A172 (cell line): ENCODE data around the gene TPP1. TPM values are rescaled to one million over a fixed set of nuclear protein-coding genes. Genes with fewer than 3 reads are reported as not detected.
A peak's percentile ranks its signal among the peaks of the same experiment; 100 is the strongest.

Source experiments
- DNase-seq: peaks from one replicate; pipeline ENCODE4 v3.0.0-alpha.2; 2015; ENCODE audit warnings: low spot score
- total RNA-seq: library from RNA; depleted of rRNA; stranded (reverse); fragments of >200 nt; shearing (Covaris generic); gene quantifications from 2 replicates; pipeline ENCODE4 v1.2.3, GENCODE V29; 2014

TPP1 gene
- total RNA-seq, 1 experiment from 2014 or later = 31.7 TPM

- no peak for DNase-seq
These were observed 7.9 kb downstream of the TPP1 start for GRCh38 chr11:6611092-6611962.

- DNase-seq = no peak
These were observed 8.6 kb downstream of the TPP1 start for GRCh38 chr11:6610591-6610990.

- no peak for DNase-seq
These were observed 9.7 kb downstream of the TPP1 start for GRCh38 chr11:6609502-6610015.

DNA sequence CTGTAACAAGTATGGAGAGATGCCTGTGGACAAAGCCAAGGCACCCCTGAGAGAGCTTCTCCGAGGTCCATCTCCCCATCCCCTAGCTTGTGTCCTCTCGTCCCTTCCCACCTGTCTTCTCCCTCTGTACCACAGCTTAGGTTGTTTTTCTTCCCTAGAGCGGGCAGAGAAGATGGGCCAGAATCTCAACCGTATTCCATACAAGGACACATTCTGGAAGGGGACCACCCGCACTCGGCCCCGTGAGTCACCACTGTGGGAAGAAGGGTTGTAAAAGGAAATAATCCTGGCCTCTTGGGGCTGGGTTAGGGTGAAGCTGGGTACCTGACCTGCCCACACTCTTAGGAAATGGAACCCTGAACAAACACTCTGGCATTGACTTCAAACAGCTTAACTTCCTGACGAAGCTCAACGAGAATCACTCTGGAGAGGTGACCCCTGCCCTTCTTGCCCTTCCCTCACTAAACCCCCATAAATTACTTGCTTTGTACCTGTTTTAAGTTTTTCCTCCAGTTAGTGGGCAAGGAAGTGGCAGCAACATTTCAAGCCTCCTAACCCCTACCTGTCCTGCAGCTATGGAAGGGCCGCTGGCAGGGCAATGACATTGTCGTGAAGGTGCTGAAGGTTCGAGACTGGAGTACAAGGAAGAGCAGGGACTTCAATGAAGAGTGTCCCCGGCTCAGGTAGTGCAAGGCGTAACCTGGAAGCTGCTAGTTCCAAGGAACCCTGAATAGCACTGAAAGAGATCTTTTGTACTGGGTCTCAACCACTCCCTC lies 10.3 kb downstream of the TPP1 start:
- DNase-seq = no peak

DNA sequence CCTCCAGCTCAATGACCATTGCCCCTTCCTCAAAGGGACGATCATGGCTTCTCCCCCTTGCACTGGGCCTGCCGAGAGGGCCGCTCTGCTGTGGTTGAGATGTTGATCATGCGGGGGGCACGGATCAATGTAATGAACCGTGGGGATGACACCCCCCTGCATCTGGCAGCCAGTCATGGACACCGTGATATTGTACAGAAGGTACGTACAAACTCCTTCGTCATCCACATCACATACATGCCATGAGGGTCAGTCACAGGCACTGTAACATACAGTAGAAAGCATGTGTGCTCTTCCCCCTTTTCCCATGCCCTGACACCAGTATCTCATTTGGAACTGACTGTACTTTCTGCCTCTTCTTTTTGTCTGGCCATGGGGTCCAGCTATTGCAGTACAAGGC lies 11.2 kb downstream of the TPP1 start:
- no peak for DNase-seq

DNA sequence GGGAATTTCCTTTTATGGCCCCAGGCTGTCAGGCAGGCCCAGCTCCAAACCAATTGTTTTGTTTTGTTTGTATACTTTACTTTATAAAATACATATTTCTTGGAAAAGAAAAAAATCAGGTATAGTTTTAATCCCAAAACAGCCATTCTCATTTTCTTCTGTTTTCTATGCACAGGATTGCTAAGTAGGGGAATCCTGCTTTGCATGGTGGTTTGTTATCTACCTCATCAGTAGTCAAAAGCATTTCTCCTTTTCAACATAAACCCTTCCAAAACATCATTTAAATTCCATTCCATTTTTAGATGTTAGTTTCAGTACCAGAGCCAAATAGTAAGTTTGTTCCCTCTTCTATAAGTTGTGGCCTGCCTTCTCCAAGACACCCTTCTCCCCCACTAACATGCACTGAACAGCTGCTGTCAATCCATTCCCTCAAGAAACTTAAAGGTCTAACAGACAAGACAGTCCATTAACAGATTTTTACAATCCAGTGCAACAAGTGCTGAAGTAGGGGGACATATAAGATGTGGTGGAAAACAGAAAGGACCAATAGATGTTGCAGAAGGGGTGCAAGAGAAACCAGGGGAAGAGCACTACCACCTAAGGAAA lies 11.9 kb downstream of the TPP1 start:
- DNase-seq = no peak

- DNase-seq = peak; percentile 97
These were observed 12.6 kb downstream of the TPP1 start for GRCh38 chr11:6606471-6607189.

DNA sequence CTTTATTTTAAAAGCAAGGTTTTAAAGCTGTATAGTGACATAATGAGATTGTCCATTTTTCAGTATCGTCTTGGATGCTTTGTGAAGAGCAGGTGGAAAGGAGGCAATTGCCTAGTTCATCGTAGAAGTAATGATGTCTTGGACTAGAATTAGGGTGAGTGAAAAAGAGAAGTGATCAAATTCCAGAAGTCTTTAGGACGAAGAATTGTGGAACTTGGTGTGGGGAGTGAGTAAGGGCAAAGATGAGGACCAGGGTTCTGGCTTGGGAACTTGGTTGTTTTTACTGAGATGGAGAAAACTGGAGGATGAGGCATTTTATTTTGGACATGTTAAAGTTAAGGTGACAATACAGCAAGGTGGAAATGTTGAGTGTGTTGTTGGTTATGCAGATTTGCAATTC lies 14.4 kb downstream of the TPP1 start:
- no peak for DNase-seq

GRCh38 chr11:6604081-6604626 lies 15.1 kb downstream of the TPP1 start:
- peak; percentile 64 for DNase-seq

GRCh38 chr11:6603287-6604080 lies 15.7 kb downstream of the TPP1 start, which contains the start of the genes ILK and RRP8:
Gene ILK (plus strand): TSS chr11:6603774. CDS start chr11:6604272, 498 bp downstream.
Gene RRP8 (minus strand): TSS chr11:6603616. CDS start chr11:6603502, 114 bp downstream.
- DNase-seq = peak; percentile 75

DNA sequence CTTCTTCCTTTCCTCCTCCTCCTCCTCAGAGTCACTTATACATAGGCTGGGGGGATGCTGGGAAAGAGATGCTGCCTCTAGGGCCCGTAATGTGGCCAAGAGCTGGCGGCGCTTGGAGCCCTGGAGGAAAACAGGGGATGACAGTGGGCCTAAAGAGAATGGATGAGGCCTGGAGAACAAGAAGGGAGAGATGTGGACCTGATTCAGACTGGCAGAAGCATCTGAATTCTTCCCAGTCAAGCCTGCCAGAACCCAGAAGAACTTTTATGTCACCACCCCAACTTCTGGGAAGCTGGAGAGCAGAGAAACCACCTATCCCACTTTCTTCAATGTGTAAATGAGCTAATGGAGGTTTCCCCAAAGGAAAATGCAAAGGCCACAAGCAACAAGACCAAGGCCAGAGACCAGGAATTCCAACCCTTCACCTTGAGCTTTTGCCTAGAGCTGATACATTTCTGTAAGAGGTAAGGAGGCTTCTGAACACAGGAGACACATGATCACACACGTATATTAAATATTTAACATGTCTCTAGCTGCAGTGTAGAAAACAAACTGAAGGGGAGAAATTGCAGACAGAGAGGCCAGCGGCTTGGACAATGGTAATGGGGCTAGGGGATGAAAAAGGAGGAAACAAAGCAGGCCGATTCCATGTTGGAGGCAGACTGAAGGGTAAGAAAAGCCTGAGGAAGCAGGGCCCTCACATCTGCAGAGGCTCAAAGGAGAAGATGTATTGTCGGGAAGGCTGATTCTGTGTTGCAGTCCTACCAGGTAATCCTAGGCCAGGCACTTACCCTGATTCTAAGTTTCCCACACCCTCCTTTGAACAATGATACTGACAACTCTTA lies 16.9 kb downstream of the TPP1 start:
- DNase-seq = no peak

- no peak for DNase-seq
These were observed 18.2 kb downstream of the TPP1 start for GRCh38 chr11:6601041-6601461.

DNA sequence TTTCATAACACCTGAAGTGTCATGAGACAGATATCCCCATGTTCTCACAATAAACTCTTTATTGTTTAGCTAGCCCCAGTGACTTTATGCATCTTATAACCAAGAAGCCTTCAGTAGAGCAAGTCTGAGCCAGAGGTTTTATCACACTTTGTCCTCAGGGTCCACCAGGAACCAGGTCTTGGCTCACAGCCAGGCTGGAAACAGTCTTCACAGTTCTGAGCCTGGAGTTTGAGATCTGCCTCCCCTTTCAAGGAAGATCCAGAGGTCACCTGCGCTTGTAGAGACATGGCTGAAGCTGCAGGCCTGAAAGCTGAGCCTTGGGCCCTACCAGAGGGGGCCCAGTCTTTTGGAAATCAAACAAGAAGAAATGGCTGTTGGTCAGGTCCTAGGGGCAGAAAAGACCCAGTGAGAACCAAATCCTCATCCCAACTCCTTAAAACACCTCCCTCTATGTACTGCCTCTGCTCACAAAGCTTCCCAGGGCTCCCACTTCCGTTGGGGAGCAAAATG lies 19.3 kb downstream of the TPP1 start:
- no peak for DNase-seq

GRCh38 chr11:6599449-6599848 lies 19.8 kb downstream of the TPP1 start:
- no peak for DNase-seq

- DNase-seq = no peak
These were observed 20.7 kb downstream of the TPP1 start for GRCh38 chr11:6598555-6598954.

- no peak for DNase-seq
These were observed 22.9 kb downstream of the TPP1 start for GRCh38 chr11:6596239-6596877.

DNA sequence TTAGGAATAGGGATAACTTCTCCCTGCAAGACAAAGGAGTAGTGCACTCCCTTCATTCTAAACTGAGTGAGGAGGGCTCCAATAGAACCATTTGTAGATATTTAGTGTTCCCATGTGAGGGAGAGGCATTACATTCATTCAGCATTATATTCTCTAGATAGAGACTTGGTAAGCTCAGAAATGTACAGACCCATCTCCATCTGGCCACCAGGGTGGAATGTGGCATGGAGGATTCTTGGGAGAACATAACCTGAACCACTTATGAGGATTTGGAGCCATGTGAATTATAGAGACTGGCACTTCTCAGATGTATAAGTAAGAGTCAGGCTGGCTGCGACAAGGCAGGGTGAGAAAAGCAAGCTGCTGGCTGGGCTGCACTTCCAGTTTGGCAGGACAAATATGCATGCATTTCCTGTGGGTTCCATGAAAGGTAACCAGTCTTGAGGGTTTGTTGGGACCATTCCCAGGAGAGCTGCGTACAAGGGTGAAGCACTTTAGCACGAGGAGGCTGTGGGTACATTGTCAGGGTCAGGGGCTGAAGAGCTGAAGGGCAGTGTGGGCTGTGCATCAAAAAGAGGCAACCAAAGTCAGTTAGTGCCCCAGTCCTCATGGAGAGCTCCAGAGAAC lies 25.0 kb downstream of the TPP1 start:
- no peak for DNase-seq

DNA sequence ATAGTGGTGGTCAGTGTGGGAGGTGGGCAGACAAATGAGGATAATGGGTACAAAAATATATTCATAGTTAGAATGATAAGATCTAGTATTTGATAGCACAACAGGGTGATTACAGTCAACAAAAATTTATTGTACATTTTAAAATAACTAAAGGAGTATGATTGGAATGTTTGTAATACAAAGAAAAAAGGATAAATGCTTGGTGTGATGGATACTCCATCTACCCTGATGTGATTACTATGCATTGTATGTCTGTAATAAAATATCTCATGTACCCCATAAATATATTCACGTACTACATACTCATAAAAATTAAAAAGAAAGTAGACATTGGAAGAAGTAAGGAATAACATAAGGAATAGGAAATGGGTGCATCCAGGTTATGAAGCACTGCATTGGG lies 31.2 kb downstream of the TPP1 start:
- no peak for DNase-seq
